Keratinocyte (primary cell): ENCODE measurements around the gene SLX4. TPM values are rescaled to one million over a fixed set of nuclear protein-coding genes. Genes with fewer than 3 reads are reported as not detected.

Experiments
- DNase-seq: peaks from one replicate; pipeline ENCODE4 v3.0.0-alpha.2; 2011; ENCODE audit warnings: low read depth, missing footprints, low spot score
- FAIRE-seq: peaks from 2 replicates; lab custom pipeline; 2011; peaks lifted over from hg19 to GRCh38; lab: Jason Lieb, UNC
- H2AFZ ChIP-seq: 2 replicates; pipeline ENCODE4 v1.6.0; 2012; ENCODE audit warnings: low read length, control low read depth, inconsistent platforms; ENCODE audit not compliant: control insufficient read depth
- H3K27ac ChIP-seq: 2 replicates; pipeline ENCODE4 v1.5.1; 2011; ENCODE audit warnings: low read length; ENCODE audit not compliant: control insufficient read depth, insufficient read depth
- H3K27me3 ChIP-seq: 3 replicates; pipeline ENCODE4 v1.6.0; 2011; ENCODE audit warnings: low read length; ENCODE audit not compliant: control insufficient read depth, insufficient read depth; ENCODE audit errors: extremely low read depth
- H3K36me3 ChIP-seq, 2 experiments: 2 replicates in 1 of 2; 3 replicates in 1 of 2; pipeline ENCODE4 v1.5.1; 2011; ENCODE audit warnings: low read length in 2 of 2, mild to moderate bottlenecking in 1 of 2; ENCODE audit not compliant: control insufficient read depth in 2 of 2, insufficient read depth in 2 of 2; ENCODE audit errors: extremely low read depth in 1 of 2
- H3K4me1 ChIP-seq: 3 replicates; pipeline ENCODE4 v1.5.1; 2011; ENCODE audit warnings: low read length; ENCODE audit not compliant: control insufficient read depth, insufficient read depth; ENCODE audit errors: extremely low read depth
- H3K4me2 ChIP-seq: 3 replicates; pipeline ENCODE4 v1.6.0; 2011; ENCODE audit warnings: low read depth, low read length; ENCODE audit not compliant: control insufficient read depth, insufficient read depth; ENCODE audit errors: extremely low read depth
- H3K4me3 ChIP-seq, 3 experiments: fragments of 200-600 bp in 1 of 3; sonication (generic) in 1 of 3; 2 replicates in 2 of 3; 3 replicates in 1 of 3; pipeline ENCODE4 v1.5.1; 2011 to 2016; ENCODE audit warnings: low read length in 3 of 3, mild to moderate bottlenecking in 3 of 3, control low read depth in 2 of 3, inconsistent platforms in 1 of 3, low read depth in 1 of 3, mixed read lengths in 1 of 3, mixed run types in 1 of 3, moderate library complexity in 1 of 3; ENCODE audit not compliant: control insufficient read depth in 2 of 3, insufficient read depth in 2 of 3; ENCODE audit errors: extremely low read depth in 1 of 3
- H3K79me2 ChIP-seq: 2 replicates; pipeline ENCODE4 v1.6.0; 2012; ENCODE audit warnings: low read length; ENCODE audit not compliant: control insufficient read depth, insufficient read depth
- H3K9ac ChIP-seq: 3 replicates; pipeline ENCODE4 v1.6.0; 2011; ENCODE audit warnings: low read length; ENCODE audit not compliant: control insufficient read depth, insufficient read depth; ENCODE audit errors: extremely low read depth
- H3K9me1 ChIP-seq: 3 replicates; pipeline ENCODE4 v1.6.0; 2011; ENCODE audit warnings: low read length; ENCODE audit not compliant: control insufficient read depth, insufficient read depth; ENCODE audit errors: extremely low read depth
- H3K9me3 ChIP-seq: 2 replicates; pipeline ENCODE4 v1.5.1; 2012; ENCODE audit warnings: low read depth, low read length; ENCODE audit not compliant: control insufficient read depth
- H4K20me1 ChIP-seq: 3 replicates; pipeline ENCODE4 v1.6.0; 2011; ENCODE audit warnings: low read length; ENCODE audit not compliant: control insufficient read depth, insufficient read depth; ENCODE audit errors: extremely low read depth
- EZH2 ChIP-seq: IDR thresholded peaks from one replicate; pipeline ENCODE4 v1.6.1; 2012; ENCODE audit warnings: inconsistent platforms, mild to moderate bottlenecking, low read length, moderate library complexity
- dilution Hi-C: fragments of 300-500 bp; cut with MboI; formaldehyde crosslinking; loops from one replicate; pipeline ENCODE4 v1.7.0; 2020; ENCODE audit warnings: low sequenced_read_pairs; ENCODE audit not compliant: extremely low pct_ligation_motif_present
- polyA plus RNA-seq, 5 experiments: library from polyadenylated mRNA; depleted of rRNA in 3 of 5; stranded (reverse) in 3 of 5; stranded (forward) in 1 of 5; unstranded in 1 of 5; fragments of >200 nt; gene quantifications; 1 replicate in 1 of 5; 2 replicates in 3 of 5; 3 replicates in 1 of 5; pipeline versions ENCODE4 v1.2.1 to v1.2.3, GENCODE V29; 2011 to 2012; ENCODE audit warnings: missing spikeins in 2 of 5, low read depth in 1 of 5, low replicate concordance in 1 of 5
- TF ChIP-seq, protein P1 (sequence below), 3 experiments: IDR thresholded peaks in 1 of 3; conservative IDR thresholded peaks in 1 of 3; optimal IDR thresholded peaks in 1 of 3; 2 replicates in 2 of 3; 3 replicates in 1 of 3; pipeline versions ENCODE3 to v1.5.1; 2011; ENCODE audit warnings: low read length in 3 of 3, mild to moderate bottlenecking in 3 of 3, moderate library complexity in 2 of 3, control low read depth in 1 of 3, inconsistent platforms in 1 of 3; ENCODE audit not compliant: insufficient read depth in 2 of 3; ENCODE audit errors: extremely low read depth in 1 of 3

SLX4 gene
- polyA plus RNA-seq, 1 donor (not counting 4 experiments of a cell fraction or from before 2014, with no cell fraction given), result 2.0 TPM

DNA sequence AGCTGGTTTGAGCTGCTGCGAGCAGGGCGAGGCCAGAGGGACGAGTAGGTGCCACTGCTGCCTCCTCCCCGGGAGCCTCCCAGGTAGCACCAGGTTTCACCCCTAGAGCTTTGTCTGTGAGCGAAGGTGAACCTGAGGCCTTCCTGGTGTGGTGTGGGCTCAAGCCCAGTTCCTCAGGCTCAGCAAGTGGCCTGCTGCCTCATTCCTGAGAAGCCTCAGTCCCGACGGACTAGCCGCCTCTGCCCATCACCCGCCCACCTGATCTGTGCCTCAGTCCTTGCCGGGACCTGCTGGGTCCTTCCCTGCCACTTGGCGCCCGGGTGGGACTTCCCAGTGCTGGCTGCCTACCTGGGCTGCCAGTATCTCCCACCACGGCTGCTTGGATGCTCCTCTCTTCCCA is 35.9 kb downstream of the SLX4 start:
- no peak overlapping the region for H3K9ac ChIP-seq
- H3K9me3 ChIP-seq, result peaks cover 2% of the 10 kb centered on the region
- FAIRE-seq (no peak), DNase-seq (no peak)
- no peaks in the 10 kb centered on the region for H3K9me1 ChIP-seq
- H3K27ac ChIP-seq, result no peak overlapping the region
- H3K4me2 ChIP-seq, result no peak overlapping the region
- H3K27me3 ChIP-seq, result no peaks in the 10 kb centered on the region
- TF ChIP-seq EZH2, result no peak
- TF ChIP-seq, protein P1, sequence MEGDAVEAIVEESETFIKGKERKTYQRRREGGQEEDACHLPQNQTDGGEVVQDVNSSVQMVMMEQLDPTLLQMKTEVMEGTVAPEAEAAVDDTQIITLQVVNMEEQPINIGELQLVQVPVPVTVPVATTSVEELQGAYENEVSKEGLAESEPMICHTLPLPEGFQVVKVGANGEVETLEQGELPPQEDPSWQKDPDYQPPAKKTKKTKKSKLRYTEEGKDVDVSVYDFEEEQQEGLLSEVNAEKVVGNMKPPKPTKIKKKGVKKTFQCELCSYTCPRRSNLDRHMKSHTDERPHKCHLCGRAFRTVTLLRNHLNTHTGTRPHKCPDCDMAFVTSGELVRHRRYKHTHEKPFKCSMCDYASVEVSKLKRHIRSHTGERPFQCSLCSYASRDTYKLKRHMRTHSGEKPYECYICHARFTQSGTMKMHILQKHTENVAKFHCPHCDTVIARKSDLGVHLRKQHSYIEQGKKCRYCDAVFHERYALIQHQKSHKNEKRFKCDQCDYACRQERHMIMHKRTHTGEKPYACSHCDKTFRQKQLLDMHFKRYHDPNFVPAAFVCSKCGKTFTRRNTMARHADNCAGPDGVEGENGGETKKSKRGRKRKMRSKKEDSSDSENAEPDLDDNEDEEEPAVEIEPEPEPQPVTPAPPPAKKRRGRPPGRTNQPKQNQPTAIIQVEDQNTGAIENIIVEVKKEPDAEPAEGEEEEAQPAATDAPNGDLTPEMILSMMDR (optimal IDR thresholded peaks at IDR 0.05 in 1 of 3, IDR thresholded peaks at IDR 0.05 in 1 of 3, conservative IDR thresholded peaks at IDR 0.05 in 1 of 3; ENCODE audit: extremely low read depth in 1 of 3, insufficient read depth in 2 of 3, low read length in 3 of 3), result no peak
- H3K4me1 ChIP-seq, result peaks cover 7% of the 10 kb centered on the region
- H4K20me1 ChIP-seq, result no peaks in the 10 kb centered on the region
- no peaks in the 10 kb centered on the region for H3K79me2 ChIP-seq
- H3K36me3 ChIP-seq, result no peaks in the 10 kb centered on the region
- H3K4me3 ChIP-seq, result no peak overlapping the region
- dilution Hi-C loops, result no loop called here
- no peak overlapping the region for H2AFZ ChIP-seq

DNA sequence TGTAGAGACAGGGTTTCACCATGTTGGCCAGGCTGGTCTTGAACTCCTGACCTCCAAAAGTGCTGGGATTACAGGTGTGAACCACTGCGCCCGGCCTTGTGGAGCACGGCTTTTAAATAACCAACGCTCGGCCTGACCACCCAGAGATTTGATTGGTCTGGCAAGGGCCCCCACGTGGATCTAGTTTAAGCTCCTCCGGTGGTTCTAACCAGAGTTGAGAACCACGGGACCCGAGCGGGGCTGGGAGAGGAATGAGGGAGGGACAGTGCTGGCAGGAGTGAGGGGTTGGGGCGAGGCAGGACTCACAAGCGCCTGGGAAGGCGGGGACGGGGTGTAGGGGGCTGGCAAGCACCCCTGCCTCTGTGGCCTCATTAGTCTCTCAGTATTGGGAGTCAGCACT is 37.2 kb downstream of the SLX4 start:
- no peak for TF ChIP-seq EZH2
- TF ChIP-seq, protein P1 (optimal IDR thresholded peaks at IDR 0.05 in 1 of 3, IDR thresholded peaks at IDR 0.05 in 1 of 3, conservative IDR thresholded peaks at IDR 0.05 in 1 of 3; ENCODE audit: extremely low read depth in 1 of 3, insufficient read depth in 2 of 3, low read length in 3 of 3), result no peak
- Histone ChIP-seq H3K9ac (no peak overlapping the region), H3K79me2 (no peaks in the 10 kb centered on the region), H3K27ac (no peak overlapping the region), H3K27me3 (no peaks in the 10 kb centered on the region), H3K36me3 (no peaks in the 10 kb centered on the region), H3K9me1 (no peaks in the 10 kb centered on the region), H2AFZ (no peak overlapping the region), H3K9me3 (peaks cover 4% of the 10 kb centered on the region), H3K4me1 (no peaks in the 10 kb centered on the region), H4K20me1 (no peaks in the 10 kb centered on the region), H3K4me3 (no peak overlapping the region), H3K4me2 (no peak overlapping the region)
- no peak for FAIRE-seq
- no peak for DNase-seq
- dilution Hi-C loops, result no loop called here
